ENCODE data around the gene KIF1A.
A peak's percentile ranks its signal among the peaks of the same experiment; 100 is the strongest.

The KIF1A gene

GRCh38 chr2:240819858-240820606 is at the start of gene KIF1A:
Gene KIF1A, minus strand, starts transcription at chr2:240820219. Its CDS starts 22,467 bp downstream, at chr2:240797752.
- no peak for DNase-seq (ENCODE audit: low read depth)

- DNase-seq (ENCODE audit: low read depth) = no peak
Measured at GRCh38 chr2:240869109-240869955, 49.3 kb upstream of the KIF1A start.

GRCh38 chr2:240868286-240869108 is 48.5 kb upstream of the KIF1A start, which contains the start of gene AGXT:
Gene AGXT, plus strand, starts transcription at chr2:240868824. Its CDS starts 42 bp downstream, at chr2:240868866.
- no peak for DNase-seq (ENCODE audit: low read depth)

- DNase-seq (ENCODE audit: low read depth) = no peak
Measured at GRCh38 chr2:240865391-240865790, 45.4 kb upstream of the KIF1A start.

GRCh38 chr2:240864475-240864874 is 44.5 kb upstream of the KIF1A start:
- no peak for DNase-seq (ENCODE audit: low read depth)

GRCh38 chr2:240861547-240861946 is 41.5 kb upstream of the KIF1A start:
- DNase-seq (ENCODE audit: low read depth) = no peak

- no peak for DNase-seq (ENCODE audit: low read depth)
Measured at GRCh38 chr2:240858871-240859270, 38.9 kb upstream of the KIF1A start.

GRCh38 chr2:240858321-240858720 is 38.3 kb upstream of the KIF1A start:
- no peak for DNase-seq (ENCODE audit: low read depth)

GRCh38 chr2:240857039-240858008 is 37.3 kb upstream of the KIF1A start:
- no peak for DNase-seq (ENCODE audit: low read depth)

- no peak for DNase-seq (ENCODE audit: low read depth)
Measured at GRCh38 chr2:240856151-240856980, 36.3 kb upstream of the KIF1A start.

- no peak for DNase-seq (ENCODE audit: low read depth)
Measured at GRCh38 chr2:240855670-240856069, 35.7 kb upstream of the KIF1A start.

- DNase-seq (ENCODE audit: low read depth) = no peak
Measured at GRCh38 chr2:240852671-240853314, 32.8 kb upstream of the KIF1A start.

- peak; percentile 75 for DNase-seq (ENCODE audit: low read depth)
Measured at GRCh38 chr2:240851078-240851991, 31.3 kb upstream of the KIF1A start.

- DNase-seq (ENCODE audit: low read depth) = no peak
Measured at GRCh38 chr2:240850756-240851077, 30.7 kb upstream of the KIF1A start.

- no peak for DNase-seq (ENCODE audit: low read depth)
Measured at GRCh38 chr2:240850026-240850425, 30.0 kb upstream of the KIF1A start.

GRCh38 chr2:240848900-240849680 is 29.1 kb upstream of the KIF1A start:
- DNase-seq (ENCODE audit: low read depth) = no peak

GRCh38 chr2:240847817-240848216 is 27.8 kb upstream of the KIF1A start:
- no peak for DNase-seq (ENCODE audit: low read depth)

Data from stimulated activated CD8-positive, alpha-beta memory T cell treated with anti-CD3 and anti-CD28 coated beads, Interleukin-15, amount 100 ng/mL, for 1 hour (primary cell).